ENCODE results near the gene DBT. TPM values are rescaled to one million over a fixed set of nuclear protein-coding genes. Genes with fewer than 3 reads are reported as not detected.

DBT gene
- total and polyA plus RNA-seq, 2 of the 8 experiments (the other 6 are each of a cell fraction or from before 2014, with no cell fraction given) = 3.3 to 24.6 TPM

- peak; percentile 62 for TF ChIP-seq CHD7 (IDR thresholded peaks at IDR 0.05; ENCODE audit: insufficient replicate concordance, low read length)
- no peak for TF ChIP-seq SUZ12 (IDR thresholded peaks at IDR 0.05; ENCODE audit: low read length)
- TF ChIP-seq HDAC2 (IDR thresholded peaks at IDR 0.05; ENCODE audit: borderline replicate concordance in 1 of 2, low read depth in 2 of 2, low read length in 2 of 2) = no peak; a peak in 1 of 4 replicates
- no peak for TF ChIP-seq TCF12 (IDR thresholded peaks at IDR 0.05; ENCODE audit: low read depth, low read length)
- no peak for TF ChIP-seq MAFK (IDR thresholded peaks at IDR 0.05; ENCODE audit: low read depth, low read length)
- no peak for TF ChIP-seq CHD2 (IDR thresholded peaks at IDR 0.05; ENCODE audit: low read length)
- TF ChIP-seq SP2 (IDR thresholded peaks at IDR 0.05; ENCODE audit: low read length) = no peak
- no peak for TF ChIP-seq CTBP2 (IDR thresholded peaks at IDR 0.05; ENCODE audit: borderline replicate concordance, insufficient read depth, insufficient read length, low read length)
- no peak for TF ChIP-seq CBX5 (IDR thresholded peaks at IDR 0.05; ENCODE audit: low read depth, low read length)
- TF ChIP-seq RNF2 (IDR thresholded peaks at IDR 0.05; ENCODE audit: borderline replicate concordance, low read depth, low read length, missing control alignments, poor library complexity, severe bottlenecking) = no peak
Observed at GRCh38 chr1:100147875-100148274, 101.8 kb downstream of the DBT start (continued).

All from H1 (cell line).